HepG2 (cell line): ENCODE data around the gene KLHL21. TPM values are rescaled to one million over a fixed set of nuclear protein-coding genes. Genes with fewer than 3 reads are reported as not detected.

Experiments
- DMTF1 ChIP-seq: sonication (generic); formaldehyde crosslinking; IDR thresholded peaks from 2 replicates; pipeline ENCODE4 v1.4.0; 2020; ENCODE audit warnings: mild to moderate bottlenecking, missing genetic modification reagents
- FOXP1 ChIP-seq, 2 experiments: fragments of 450-650 bp in 1 of 2; IDR thresholded peaks; 2 replicates each; pipeline ENCODE4 v1.6.1; 2017 to 2018; ENCODE audit warnings: antibody characterized with exemption in 1 of 2
- HBP1 ChIP-seq: IDR thresholded peaks from 2 replicates; pipeline ENCODE4 v1.6.1; 2016; ENCODE audit warnings: low read depth, control low read depth
- HNRNPH1 ChIP-seq: fragments of 200-400 bp; formaldehyde crosslinking; optimal IDR thresholded peaks from 2 replicates; pipeline ENCODE3; 2017; ENCODE audit warnings: mild to moderate bottlenecking, low read depth, low read length
- KLF6 ChIP-seq: IDR thresholded peaks from 2 replicates; pipeline ENCODE4 v1.8.0; 2016; ENCODE audit warnings: missing biosample characterization, missing genetic modification reagents
- NCOA5 ChIP-seq: sonication (generic); formaldehyde crosslinking; IDR thresholded peaks from 2 replicates; pipeline ENCODE4 v1.4.0; 2020; ENCODE audit warnings: missing genetic modification reagents
- NCOR1 ChIP-seq: fragments of 200-600 bp; sonication (generic); IDR thresholded peaks from 2 replicates; pipeline ENCODE4 v1.7.0; 2017; ENCODE audit warnings: antibody characterized with exemption, low read length, borderline replicate concordance
- NFE2L1 ChIP-seq: sonication (generic); formaldehyde crosslinking; IDR thresholded peaks from 2 replicates; pipeline ENCODE4 v1.4.0; 2020; ENCODE audit warnings: missing genetic modification reagents, mild to moderate bottlenecking, borderline replicate concordance
- RFX1 ChIP-seq: fragments of 450-650 bp; IDR thresholded peaks from 2 replicates; pipeline ENCODE4 v1.6.1; 2017
- SMC3 ChIP-seq: IDR thresholded peaks from 2 replicates; pipeline ENCODE4 v1.6.1; 2011; ENCODE audit warnings: low read length, improper control_type of control experiment
- SNAPC5 ChIP-seq: sonication (generic); formaldehyde crosslinking; IDR thresholded peaks from 2 replicates; pipeline ENCODE4 v1.8.1; 2023; ENCODE audit warnings: mild to moderate bottlenecking, missing genetic modification reagents, borderline replicate concordance
- SOX5 ChIP-seq: IDR thresholded peaks from 2 replicates; pipeline ENCODE4 v1.6.1; 2016; ENCODE audit warnings: borderline replicate concordance
- ZMYM4 ChIP-seq: sonication (generic); formaldehyde crosslinking; IDR thresholded peaks from 2 replicates; pipeline ENCODE4 v1.8.1; 2023; ENCODE audit warnings: mild to moderate bottlenecking, missing genetic modification reagents
- ZNF138 ChIP-seq: sonication (generic); formaldehyde crosslinking; IDR thresholded peaks from 2 replicates; pipeline ENCODE4 v1.5.0; 2020; ENCODE audit warnings: mild to moderate bottlenecking, low read depth, missing genetic modification reagents
- ZNF30 ChIP-seq: sonication (generic); formaldehyde crosslinking; IDR thresholded peaks from 2 replicates; pipeline ENCODE4 v1.5.0; 2020; ENCODE audit warnings: mild to moderate bottlenecking, missing genetic modification reagents
- ZNF350 ChIP-seq: sonication (generic); formaldehyde crosslinking; IDR thresholded peaks from 2 replicates; pipeline ENCODE4 v1.4.0; 2020; ENCODE audit warnings: mild to moderate bottlenecking, low read depth, missing genetic modification reagents, borderline replicate concordance
- ZNF407 ChIP-seq: sonication (generic); formaldehyde crosslinking; IDR thresholded peaks from one replicate; pipeline ENCODE4 v1.5.1; 2020; ENCODE audit warnings: mild to moderate bottlenecking, missing genetic modification reagents; ENCODE audit errors: not compliant biosample characterization
- ZNF782 ChIP-seq: sonication (generic); formaldehyde crosslinking; IDR thresholded peaks from 2 replicates; pipeline ENCODE4 v1.4.0; 2020; ENCODE audit warnings: missing genetic modification reagents, mild to moderate bottlenecking, borderline replicate concordance
- polyA plus RNA-seq, 8 experiments: library from polyadenylated mRNA; depleted of rRNA in 3 of 8; stranded (reverse) in 7 of 8; unstranded in 1 of 8; fragments of >200 nt; fragmentation: Illumina TruSeq in 4 of 8; extraction: Trizol in 4 of 8; gene quantifications; 2 replicates each; pipeline versions ENCODE4 v1.2.1 to v1.2.3, GENCODE V29; 2011 to 2016; ENCODE audit warnings: low read depth in 4 of 8, missing spikeins in 1 of 8, mixed read lengths in 1 of 8; ENCODE audit not compliant: insufficient read depth in 1 of 8
- total RNA-seq, 5 experiments: library from RNA; depleted of rRNA; stranded (reverse); fragments of >200 nt; fragmentation: Illumina TruSeq; extraction: Trizol; gene quantifications; 2 replicates each; pipeline ENCODE4 v1.2.3, GENCODE V29; 2016; ENCODE audit warnings: low read depth in 1 of 5

The KLHL21 gene
- total and polyA plus RNA-seq, 2 of the 13 experiments (the other 11 are each of a cell fraction or from before 2014, with no cell fraction given), result 14.8 to 25.0 TPM

- TF ChIP-seq HBP1 (CRISPR knock-in tag) (no peak), KLF6 (CRISPR knock-in tag) (no peak), ZNF30 (no peak), ZNF782 (CRISPR knock-in tag) (no peak), ZNF138 (CRISPR knock-in tag) (no peak), HNRNPH1 (no peak), SNAPC5 (CRISPR knock-in tag) (no peak), SOX5 (CRISPR knock-in tag) (no peak; the same call in 1 of the 2 replicates), ZMYM4 (CRISPR knock-in tag) (no peak), SMC3 (no peak), RFX1 (no peak), NCOR1 (no peak), FOXP1 (IDR thresholded peaks at IDR 0.05) (no peak), FOXP1 (CRISPR knock-in tag; IDR thresholded peaks at IDR 0.05) (no peak), ZNF407 (peak; percentile 39), ZNF350 (CRISPR knock-in tag) (no peak), DMTF1 (CRISPR knock-in tag) (no peak), NFE2L1 (CRISPR knock-in tag) (0 out of 2 replicates have a peak, but pooled peaks have one; percentile 29), NCOA5 (CRISPR knock-in tag) (no peak)
These were observed 29.9 kb downstream of the KLHL21 start (continued) for GRCh38 chr1:6572653-6573383.
